ENCODE data around the gene MFSD2A.

DNA sequence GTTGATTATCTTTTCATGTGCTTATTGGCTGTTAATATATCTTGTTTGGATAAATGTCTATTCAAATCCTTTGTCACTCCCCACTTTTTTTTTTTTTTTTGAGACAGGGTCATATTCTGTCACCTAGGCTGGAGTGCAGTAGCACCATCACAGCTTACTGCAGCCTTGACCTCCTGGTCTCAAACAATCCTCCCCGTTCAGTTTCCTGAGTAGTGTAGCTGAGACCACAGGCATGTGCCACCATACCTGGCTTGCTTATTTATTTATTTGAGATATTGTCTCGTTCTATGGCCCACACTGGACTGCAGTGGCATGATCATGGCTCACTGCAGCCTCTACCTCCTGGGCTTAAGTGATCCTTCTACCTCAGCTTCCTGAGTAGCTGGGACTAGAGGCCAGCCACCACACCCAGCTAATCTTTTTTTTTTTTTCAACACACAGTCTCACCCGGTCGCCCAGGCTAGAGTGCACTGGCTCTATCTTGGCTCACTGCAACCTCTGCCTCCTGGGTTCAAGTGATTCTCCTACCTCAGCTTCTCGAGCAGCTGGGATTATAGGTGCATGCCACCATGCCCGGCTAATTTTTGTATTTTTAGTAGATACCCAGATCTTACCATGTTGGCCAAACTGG, 39.3 kb upstream of the MFSD2A start:
- TF ChIP-seq, protein P1, sequence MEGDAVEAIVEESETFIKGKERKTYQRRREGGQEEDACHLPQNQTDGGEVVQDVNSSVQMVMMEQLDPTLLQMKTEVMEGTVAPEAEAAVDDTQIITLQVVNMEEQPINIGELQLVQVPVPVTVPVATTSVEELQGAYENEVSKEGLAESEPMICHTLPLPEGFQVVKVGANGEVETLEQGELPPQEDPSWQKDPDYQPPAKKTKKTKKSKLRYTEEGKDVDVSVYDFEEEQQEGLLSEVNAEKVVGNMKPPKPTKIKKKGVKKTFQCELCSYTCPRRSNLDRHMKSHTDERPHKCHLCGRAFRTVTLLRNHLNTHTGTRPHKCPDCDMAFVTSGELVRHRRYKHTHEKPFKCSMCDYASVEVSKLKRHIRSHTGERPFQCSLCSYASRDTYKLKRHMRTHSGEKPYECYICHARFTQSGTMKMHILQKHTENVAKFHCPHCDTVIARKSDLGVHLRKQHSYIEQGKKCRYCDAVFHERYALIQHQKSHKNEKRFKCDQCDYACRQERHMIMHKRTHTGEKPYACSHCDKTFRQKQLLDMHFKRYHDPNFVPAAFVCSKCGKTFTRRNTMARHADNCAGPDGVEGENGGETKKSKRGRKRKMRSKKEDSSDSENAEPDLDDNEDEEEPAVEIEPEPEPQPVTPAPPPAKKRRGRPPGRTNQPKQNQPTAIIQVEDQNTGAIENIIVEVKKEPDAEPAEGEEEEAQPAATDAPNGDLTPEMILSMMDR (IDR thresholded peaks at IDR 0.05) = no peak
- TF ChIP-seq EZH2 (IDR thresholded peaks at IDR 0.05) = no peak
